WTC11 (cell line): ENCODE results near the gene CCHCR1. TPM values are rescaled to one million over a fixed set of nuclear protein-coding genes. Genes with fewer than 3 reads are reported as not detected.

Source experiments
- ATAC-seq: fragments of 200-7000 bp; cut with Tn5 transposase; 2 replicates; pipeline ENCODE4 v1.10.0; 2021; ENCODE audit warnings: mild to moderate bottlenecking, moderate library complexity
- CTCF ChIA-PET: fragments of 300-600 bp; sonication (Branson Sonifier 250); formaldehyde crosslinking; loops from one replicate; lab custom pipeline; 2021; ENCODE audit warnings: antibody characterized with exemption; lab: Charles Lee
- POLR2A ChIA-PET: fragments of 350-600 bp; sonication (Branson Sonifier 250); formaldehyde crosslinking; loops from one replicate; lab custom pipeline; 2021; ENCODE audit warnings: antibody characterized with exemption; lab: Charles Lee
- DNase-seq: peaks from one replicate; pipeline ENCODE4 v3.0.0; 2021; ENCODE audit warnings: low spot score
- H3K27ac Mint-ChIP-seq: 2 replicates; pipeline ENCODE4 v1.8.0; 2021; ENCODE audit warnings: mixed read lengths
- H3K27me3 Mint-ChIP-seq: 2 replicates; pipeline ENCODE4 v1.8.0; 2021; ENCODE audit warnings: low read depth, mild to moderate bottlenecking, moderate library complexity, mixed read lengths
- H3K36me3 Mint-ChIP-seq: 2 replicates; pipeline ENCODE4 v1.8.0; 2021; ENCODE audit warnings: mixed read lengths
- H3K4me1 Mint-ChIP-seq: 2 replicates; pipeline ENCODE4 v1.8.0; 2022; ENCODE audit warnings: mixed read lengths
- H3K4me3 Mint-ChIP-seq: 2 replicates; pipeline ENCODE4 v1.8.0; 2021; ENCODE audit warnings: mild to moderate bottlenecking, moderate library complexity, mixed read lengths
- H3K9me3 Mint-ChIP-seq: 2 replicates; pipeline ENCODE4 v1.8.0; 2021; ENCODE audit warnings: mixed read lengths
- ATF1 ChIP-seq: sonication (generic); formaldehyde crosslinking; IDR thresholded peaks from 2 replicates; pipeline ENCODE4 v1.8.1; 2023; ENCODE audit warnings: mild to moderate bottlenecking, moderate library complexity, missing genetic modification reagents
- ATF3 ChIP-seq: sonication (generic); formaldehyde crosslinking; conservative IDR thresholded peaks from 2 replicates; pipeline ENCODE4 v1.8.1; 2022; ENCODE audit warnings: mild to moderate bottlenecking, missing genetic modification reagents
- CREB1 ChIP-seq: sonication (generic); formaldehyde crosslinking; IDR thresholded peaks from 2 replicates; pipeline ENCODE4 v1.8.0; 2023; ENCODE audit warnings: mild to moderate bottlenecking, missing genetic modification reagents
- CREM ChIP-seq: sonication (generic); formaldehyde crosslinking; IDR thresholded peaks from 2 replicates; pipeline ENCODE4 v1.8.1; 2022; ENCODE audit warnings: mild to moderate bottlenecking, missing genetic modification reagents, moderate library complexity
- CTCF ChIP-seq: fragments of 200-600 bp; IDR thresholded peaks from 2 replicates; pipeline ENCODE4 v1.8.0; 2022; ENCODE audit warnings: antibody characterized with exemption
- FOXJ3 ChIP-seq: sonication (generic); formaldehyde crosslinking; IDR thresholded peaks from 2 replicates; pipeline ENCODE4 v1.9.0; 2021; ENCODE audit warnings: missing genetic modification reagents, mild to moderate bottlenecking, borderline replicate concordance
- FOXK1 ChIP-seq: sonication (generic); formaldehyde crosslinking; IDR thresholded peaks from 2 replicates; pipeline ENCODE4 v1.8.0; 2022; ENCODE audit warnings: mild to moderate bottlenecking, moderate library complexity, missing genetic modification reagents
- IRF2 ChIP-seq: sonication (generic); formaldehyde crosslinking; IDR thresholded peaks from 2 replicates; pipeline ENCODE4 v1.8.0; 2022; ENCODE audit warnings: low read depth, missing genetic modification reagents, borderline replicate concordance
- KAT7 ChIP-seq: sonication (generic); formaldehyde crosslinking; IDR thresholded peaks from 2 replicates; pipeline ENCODE4 v1.8.1; 2023; ENCODE audit warnings: missing genetic modification reagents, mild to moderate bottlenecking, borderline replicate concordance
- MAX ChIP-seq: sonication (generic); formaldehyde crosslinking; IDR thresholded peaks from 2 replicates; pipeline ENCODE4 v1.8.0; 2022; ENCODE audit warnings: mild to moderate bottlenecking, missing genetic modification reagents
- MXD4 ChIP-seq: fragments of 250-450 bp; sonication (Bioruptor Pico); IDR thresholded peaks from 2 replicates; pipeline ENCODE4 v1.8.0; 2021; ENCODE audit warnings: mild to moderate bottlenecking, moderate library complexity, borderline replicate concordance
- OVOL2 ChIP-seq: fragments of 250-450 bp; sonication (Bioruptor Pico); IDR thresholded peaks from 2 replicates; pipeline ENCODE4 v1.9.0; 2021; ENCODE audit warnings: mild to moderate bottlenecking, borderline replicate concordance
- PRRX2 ChIP-seq: fragments of 250-450 bp; sonication (Bioruptor Pico); IDR thresholded peaks from 2 replicates; pipeline ENCODE4 v1.8.0; 2021; ENCODE audit warnings: mild to moderate bottlenecking
- SMAD3 ChIP-seq: sonication (generic); formaldehyde crosslinking; IDR thresholded peaks from 2 replicates; pipeline ENCODE4 v1.8.0; 2022; ENCODE audit warnings: missing genetic modification reagents, mild to moderate bottlenecking, borderline replicate concordance
- SOX15 ChIP-seq: fragments of 250-450 bp; sonication (Bioruptor Pico); IDR thresholded peaks from 2 replicates; pipeline ENCODE4 v1.9.0; 2021; ENCODE audit warnings: mild to moderate bottlenecking
- SP1 ChIP-seq: sonication (generic); formaldehyde crosslinking; conservative IDR thresholded peaks from 2 replicates; pipeline ENCODE4 v1.8.1; 2022; ENCODE audit warnings: missing genetic modification reagents
- TEAD1 ChIP-seq: sonication (generic); formaldehyde crosslinking; IDR thresholded peaks from 2 replicates; pipeline ENCODE4 v1.8.0; 2022; ENCODE audit warnings: mild to moderate bottlenecking, missing genetic modification reagents
- TEAD4 ChIP-seq: sonication (generic); formaldehyde crosslinking; IDR thresholded peaks from 2 replicates; pipeline ENCODE4 v1.8.0; 2022; ENCODE audit warnings: mild to moderate bottlenecking, missing genetic modification reagents
- ZBTB43 ChIP-seq: sonication (generic); formaldehyde crosslinking; IDR thresholded peaks from 2 replicates; pipeline ENCODE4 v1.8.1; 2023; ENCODE audit warnings: mild to moderate bottlenecking, missing genetic modification reagents
- ZNF219 ChIP-seq: sonication (generic); formaldehyde crosslinking; IDR thresholded peaks from 2 replicates; pipeline ENCODE4 v1.8.0; 2023; ENCODE audit warnings: missing genetic modification reagents, mild to moderate bottlenecking, borderline replicate concordance
- ZSCAN18 ChIP-seq: fragments of 250-450 bp; sonication (Bioruptor Pico); IDR thresholded peaks from 2 replicates; pipeline ENCODE4 v2.1.2; 2022; ENCODE audit warnings: mild to moderate bottlenecking, moderate library complexity
- total RNA-seq: library from RNA; stranded (reverse); gene quantifications from 3 replicates; pipeline ENCODE4 v1.2.3, GENCODE V29; 2021

The CCHCR1 gene
- total RNA-seq, 1 experiment from 2014 or later = 58.7 TPM

GRCh38 chr6:31122791-31123706, 34.6 kb downstream of the CCHCR1 start:
- CTCF ChIA-PET = interaction anchor here (0.6 to 5.6 kb wide), 7 partner anchors 12 to 244 kb away, joined by 3 to 24 read pairs (median 5); no protein-coding TSS in a partner anchor
- TF ChIP-seq ATF1 (CRISPR knock-in tag) (no peak), KAT7 (CRISPR knock-in tag) (no peak), ZBTB43 (CRISPR knock-in tag) (no peak), ZNF219 (no peak), SOX15 (CRISPR knock-in tag) (no peak), ATF3 (no peak), OVOL2 (CRISPR knock-in tag) (no peak), CREB1 (CRISPR knock-in tag) (no peak)
- Mint-ChIP-seq H3K27me3 (peaks cover 7% of the 10 kb centered on the region; the same call in 1 of the 2 replicates), H3K4me3 (no peak overlapping the region), H3K36me3 (no peaks in the 10 kb centered on the region), H3K27ac (no peak overlapping the region), H3K9me3 (peaks cover 4% of the 10 kb centered on the region; the same call in 1 of the 2 replicates), H3K4me1 (peaks cover 23% of the 10 kb centered on the region)
- POLR2A ChIA-PET = interaction anchor here (0.5 kb wide), 1 partner anchor 442 kb away, joined by 4 read pairs; no protein-coding TSS in a partner anchor
- DNase-seq (no peak), ATAC-seq (no peak)

- no peak overlapping the region for H3K4me3 Mint-ChIP-seq
- H3K27ac Mint-ChIP-seq = no peak overlapping the region
- H3K9me3 Mint-ChIP-seq = no peaks in the 10 kb centered on the region
- POLR2A ChIA-PET = interaction anchor here (0.5 kb wide), 1 partner anchor 28 kb away, joined by 5 read pairs; no protein-coding TSS in a partner anchor
- TF ChIP-seq PRRX2 (CRISPR knock-in tag) (no peak), FOXJ3 (CRISPR knock-in tag) (no peak), ZSCAN18 (CRISPR knock-in tag) (no peak), ZBTB43 (CRISPR knock-in tag) (no peak), MXD4 (CRISPR knock-in tag) (no peak)
- TF ChIP-seq, all 79 proteins: peak for 0
- ATAC-seq (no peak), DNase-seq (no peak)
- Mint-ChIP-seq H3K27me3 (peaks cover 2% of the 10 kb centered on the region; the same call in 1 of the 2 replicates), H3K36me3 (no peaks in the 10 kb centered on the region), H3K4me1 (peaks cover 11% of the 10 kb centered on the region)
- CTCF ChIA-PET = interaction anchor here (1.0 to 1.9 kb wide), 4 partner anchors 12 to 34 kb away, joined by 3 to 5 read pairs (median 4); no protein-coding TSS in a partner anchor
Measured at GRCh38 chr6:31121131-31121790, 36.3 kb downstream of the CCHCR1 start.

GRCh38 chr6:31120151-31120915, 37.3 kb downstream of the CCHCR1 start, which contains the start of gene CDSN:
CDSN (minus strand) TSS chr6:31120446; CDS start chr6:31120419, 27 bp downstream.
- peaks cover 9% of the 10 kb centered on the region for H3K4me1 Mint-ChIP-seq
- H3K4me3 Mint-ChIP-seq = no peak within 1 kb of the TSS
- H3K36me3 Mint-ChIP-seq = no peaks in the 10 kb centered on the region
- CTCF ChIA-PET = interaction anchor here (1.6 to 11.0 kb wide), 3 partner anchors 9 to 18 kb away, joined by 4 to 90 read pairs (median 5); no protein-coding TSS in a partner anchor
- peaks cover 4% of the 10 kb centered on the region; the same call in 1 of the 2 replicates for H3K27me3 Mint-ChIP-seq
- TF ChIP-seq TEAD1 (CRISPR knock-in tag) = no peak
- TF ChIP-seq FOXK1 (CRISPR knock-in tag) = no peak
- no peak for TF ChIP-seq TEAD4 (CRISPR knock-in tag)
- TF ChIP-seq SP1 (CRISPR knock-in tag) = no peak
- TF ChIP-seq MAX = no peak
- no peak for TF ChIP-seq IRF2 (CRISPR knock-in tag)
- no peak for TF ChIP-seq SOX15 (CRISPR knock-in tag)
- no peak for TF ChIP-seq CTCF
- no peak for TF ChIP-seq SMAD3 (CRISPR knock-in tag)
- no peak for TF ChIP-seq CREM (CRISPR knock-in tag)
- TF ChIP-seq MXD4 (CRISPR knock-in tag) = no peak
- TF ChIP-seq, all 79 proteins: peak for 0
- H3K27ac Mint-ChIP-seq = no peak within 1 kb of the TSS
- DNase-seq (no peak), ATAC-seq (no peak)
- H3K9me3 Mint-ChIP-seq = no peaks in the 10 kb centered on the region
- POLR2A ChIA-PET = interaction anchor here (0.5 kb wide), 1 partner anchor 28 kb away, joined by 5 read pairs; no protein-coding TSS in a partner anchor
